Panc1 (cell line): ENCODE results near the gene TNPO3. TPM values are rescaled to one million over a fixed set of nuclear protein-coding genes. Genes with fewer than 3 reads are reported as not detected.

ENCODE experiments used
- ATAC-seq: fragments of 200-7000 bp; cut with Tn5 transposase; 2 replicates; pipeline ENCODE4 v1.9.1; 2020; ENCODE audit warnings: mild to moderate bottlenecking, moderate library complexity
- BruUV-seq: library from RNA; stranded (reverse); fragments of 400-500 nt; replicated peaks from 2 replicates; lab custom pipeline; 2021; lab: Mats Ljungman, UMichigan
- CTCF ChIA-PET: fragments of 300-600 bp; sonication (Branson Sonifier 250); formaldehyde crosslinking; loops from one replicate; lab custom pipeline; 2022; ENCODE audit warnings: antibody characterized with exemption; lab: Charles Lee
- POLR2A ChIA-PET: fragments of 300-600 bp; sonication (Branson Sonifier 250); formaldehyde crosslinking; loops from one replicate; lab custom pipeline; 2022; ENCODE audit warnings: antibody characterized with exemption; lab: Charles Lee
- DNase-seq: peaks from one replicate; pipeline ENCODE4 v3.0.0-alpha.2; 2010; ENCODE audit warnings: low read depth, low spot score
- H3K27ac ChIP-seq: 2 replicates; pipeline ENCODE4 v1.5.1; 2011; ENCODE audit warnings: mild to moderate bottlenecking, low read length, inconsistent platforms
- H3K27me3 ChIP-seq: fragments of 200-500 bp; sonication (Bioruptor generic); 2 replicates; pipeline ENCODE4 v1.6.0; 2014; ENCODE audit warnings: low read length, inconsistent platforms; ENCODE audit not compliant: control insufficient read depth, insufficient read depth
- H3K36me3 ChIP-seq: fragments of 200-500 bp; sonication (Bioruptor generic); 2 replicates; pipeline ENCODE4 v1.5.1; 2014; ENCODE audit warnings: inconsistent platforms, mild to moderate bottlenecking, low read length, moderate library complexity; ENCODE audit not compliant: control insufficient read depth, insufficient read depth
- H3K4me1 ChIP-seq: 2 replicates; pipeline ENCODE4 v1.5.1; 2011; ENCODE audit warnings: inconsistent platforms, mild to moderate bottlenecking, low read length, moderate library complexity; ENCODE audit not compliant: control insufficient read depth, insufficient read depth
- H3K4me3 ChIP-seq, 2 experiments: 2 replicates each; pipeline ENCODE4 v1.5.1; 2011 to 2012; ENCODE audit warnings: low read depth in 2 of 2, low read length in 2 of 2, mild to moderate bottlenecking in 2 of 2, inconsistent platforms in 1 of 2, moderate library complexity in 1 of 2
- H3K9me3 ChIP-seq: fragments of 200-500 bp; sonication (Bioruptor generic); 2 replicates; pipeline ENCODE4 v1.5.1; 2014; ENCODE audit warnings: low read depth, mild to moderate bottlenecking, inconsistent platforms, low read length, moderate library complexity; ENCODE audit not compliant: control insufficient read depth, insufficient read depth
- CTCF ChIP-seq: fragments of 450-650 bp; IDR thresholded peaks from 2 replicates; pipeline ENCODE4 v1.5.1; 2017; ENCODE audit warnings: mild to moderate bottlenecking
- POLR2AphosphoS5 ChIP-seq: IDR thresholded peaks from 2 replicates; pipeline ENCODE4 v1.6.1; 2012; ENCODE audit warnings: mild to moderate bottlenecking, low read depth, low read length, moderate library complexity
- REST ChIP-seq, 2 experiments: IDR thresholded peaks; 2 replicates each; pipeline ENCODE4 v1.6.1; 2011 to 2012; ENCODE audit warnings: low read depth in 2 of 2, control low read depth in 1 of 2, low read length in 1 of 2, mild to moderate bottlenecking in 1 of 2, moderate library complexity in 1 of 2; ENCODE audit not compliant: insufficient read depth in 1 of 2
- SIN3A ChIP-seq: IDR thresholded peaks from 2 replicates; pipeline ENCODE4 v1.6.1; 2012; ENCODE audit warnings: low read depth, mild to moderate bottlenecking, low read length, moderate library complexity, borderline replicate concordance; ENCODE audit not compliant: insufficient read depth
- TCF7L2 ChIP-seq: IDR thresholded peaks from 2 replicates; pipeline ENCODE4 v1.6.1; 2011; ENCODE audit warnings: mild to moderate bottlenecking, low read depth, low read length, inconsistent platforms
- in situ Hi-C: cut with HindIII; loops from 2 replicates; pipeline ENCODE4 v1.10.0; 2016; ENCODE audit warnings: low sequenced_read_pairs, low pct_unique_long_range_greater_than_20kb
- intact Hi-C: fragments of 100-400 bp; cut with micrococcal nuclease; formaldehyde crosslinking; loops from one replicate; pipeline ENCODE4 v1.10.0; 2022; ENCODE audit not compliant: unreplicated experiment
- total RNA-seq: library from RNA; stranded (reverse); gene quantifications from one replicate; pipeline ENCODE4 v1.2.1, GENCODE V29; 2021; ENCODE audit not compliant: unreplicated experiment

Gene TNPO3
- total RNA-seq, 1 experiment from 2014 or later: 71.8 TPM

- ChIA-PET CTCF (no interaction called here), POLR2A (interaction anchor here (0.6 kb wide), 1 partner anchor 10 kb away, joined by 3 read pairs; no protein-coding TSS in a partner anchor)
- Histone ChIP-seq H3K4me3 (no peak overlapping the region), H3K27ac (no peak overlapping the region), H3K36me3 (no peaks in the 10 kb centered on the region), H3K27me3 (no peaks in the 10 kb centered on the region), H3K4me1 (no peaks in the 10 kb centered on the region), H3K9me3 (no peaks in the 10 kb centered on the region)
- no peak for DNase-seq
- TF ChIP-seq POLR2AphosphoS5: no peak
- no peak for TF ChIP-seq TCF7L2
- no peak for TF ChIP-seq REST (IDR thresholded peaks at IDR 0.05; ENCODE audit: insufficient read depth in 1 of 2, low read depth in 2 of 2, low read length in 1 of 2)
- TF ChIP-seq CTCF: no peak
- TF ChIP-seq SIN3A: no peak
- intact Hi-C loops (no loop called here), in situ Hi-C loops (no loop called here)
- no TSS peak for BruUV-seq
- no peak for ATAC-seq
These were observed 19.5 kb upstream of the TNPO3 start for GRCh38 chr7:129074361-129074871.

DNA sequence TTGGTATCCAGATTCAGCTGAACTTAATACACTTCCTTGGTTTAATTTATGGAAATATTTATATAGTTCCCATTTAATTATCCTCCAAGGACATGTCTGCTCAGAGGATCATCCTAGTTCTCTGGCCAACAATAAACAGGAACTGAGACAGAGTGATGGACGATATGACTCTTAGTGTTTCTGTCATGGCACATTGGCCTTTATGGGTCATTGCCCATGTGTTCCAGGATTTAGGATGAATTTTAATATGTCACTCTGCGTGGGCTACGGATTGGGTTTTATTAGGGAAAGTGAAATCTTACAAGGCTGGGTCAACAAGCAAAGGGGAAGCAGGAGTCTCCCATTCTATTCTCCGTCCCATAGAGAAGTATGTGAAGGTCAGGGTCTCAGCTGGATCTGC is 18.8 kb upstream of the TNPO3 start:
- no peak for DNase-seq
- no peak overlapping the region for H3K4me3 ChIP-seq
- intact Hi-C loops: no loop called here
- no peaks in the 10 kb centered on the region for H3K27me3 ChIP-seq
- no TSS peak for BruUV-seq
- H3K9me3 ChIP-seq: no peaks in the 10 kb centered on the region
- in situ Hi-C loops: no loop called here
- TF ChIP-seq CTCF (no peak), REST (IDR thresholded peaks at IDR 0.05; ENCODE audit: insufficient read depth in 1 of 2, low read depth in 2 of 2, low read length in 1 of 2) (no peak), SIN3A (no peak), POLR2AphosphoS5 (no peak), TCF7L2 (no peak)
- ATAC-seq: no peak
- CTCF ChIA-PET: no interaction called here
- H3K36me3 ChIP-seq: no peaks in the 10 kb centered on the region
- no peaks in the 10 kb centered on the region for H3K4me1 ChIP-seq
- POLR2A ChIA-PET: interaction anchor here (0.6 kb wide), 1 partner anchor 10 kb away, joined by 3 read pairs; no protein-coding TSS in a partner anchor
- no peak overlapping the region for H3K27ac ChIP-seq
